ENCODE results near the gene SUGCT.
"Not testable (repeated sequence)": the region's sequence is repeated elsewhere in the genome, so short reads cannot be mapped to it uniquely, and the experiment has no call there.

SUGCT gene

DNA sequence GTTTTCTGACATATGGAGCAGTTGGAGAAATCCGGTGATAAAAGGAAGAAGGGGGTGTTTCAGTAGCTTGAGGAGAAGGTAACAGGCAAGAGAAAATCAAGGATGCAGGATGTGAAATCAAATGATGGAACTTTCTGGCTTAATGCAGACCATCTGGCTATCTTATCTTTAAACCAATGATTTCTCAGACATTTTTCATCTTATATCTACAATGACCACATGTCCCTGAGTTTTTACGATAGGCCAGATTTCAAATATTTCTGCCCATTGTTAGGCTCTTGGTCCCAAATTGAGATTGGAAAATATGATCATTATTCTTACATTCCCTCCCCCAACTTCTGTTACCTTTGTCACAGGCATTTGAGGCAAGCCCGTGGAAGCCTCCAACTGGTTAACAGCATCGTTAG, 486.8 kb downstream of the SUGCT start:
- H3K4me1 ChIP-seq (ENCODE audit: control insufficient read depth, low read depth, low read length), result no peaks in the 10 kb centered on the region
- no peak overlapping the region for H3K4me3 ChIP-seq (ENCODE audit: low read length)

GRCh38 chr7:40622941-40623501, 488.2 kb downstream of the SUGCT start:
- Histone ChIP-seq H3K9me3 (ENCODE audit: control insufficient read depth, low read depth, low read length) (no peaks in the 10 kb centered on the region), H3K27ac (ENCODE audit: low read length) (no peak overlapping the region), H3K4me1 (ENCODE audit: control insufficient read depth, low read depth, low read length) (no peaks in the 10 kb centered on the region), H3K9ac (ENCODE audit: low read length) (no peak overlapping the region), H3K27me3 (ENCODE audit: control insufficient read depth, insufficient read depth, low read length) (no peaks in the 10 kb centered on the region), H3K4me3 (ENCODE audit: low read length) (no peak overlapping the region), H3K36me3 (ENCODE audit: control insufficient read depth, low read depth, low read length) (no peaks in the 10 kb centered on the region)

More for the DNA sequence above, 486.8 kb downstream of the SUGCT start:
- Histone ChIP-seq H3K27me3 (ENCODE audit: control insufficient read depth, insufficient read depth, low read length) (no peaks in the 10 kb centered on the region), H3K36me3 (ENCODE audit: control insufficient read depth, low read depth, low read length) (no peaks in the 10 kb centered on the region), H3K27ac (ENCODE audit: low read length) (no peak overlapping the region), H3K9ac (ENCODE audit: low read length) (no peak overlapping the region), H3K9me3 (ENCODE audit: control insufficient read depth, low read depth, low read length) (no peaks in the 10 kb centered on the region)

GRCh38 chr7:40623863-40624262, 489.1 kb downstream of the SUGCT start:
- H3K27ac ChIP-seq (ENCODE audit: low read length), result no peak overlapping the region
- no peaks in the 10 kb centered on the region for H3K4me1 ChIP-seq (ENCODE audit: control insufficient read depth, low read depth, low read length)

DNA sequence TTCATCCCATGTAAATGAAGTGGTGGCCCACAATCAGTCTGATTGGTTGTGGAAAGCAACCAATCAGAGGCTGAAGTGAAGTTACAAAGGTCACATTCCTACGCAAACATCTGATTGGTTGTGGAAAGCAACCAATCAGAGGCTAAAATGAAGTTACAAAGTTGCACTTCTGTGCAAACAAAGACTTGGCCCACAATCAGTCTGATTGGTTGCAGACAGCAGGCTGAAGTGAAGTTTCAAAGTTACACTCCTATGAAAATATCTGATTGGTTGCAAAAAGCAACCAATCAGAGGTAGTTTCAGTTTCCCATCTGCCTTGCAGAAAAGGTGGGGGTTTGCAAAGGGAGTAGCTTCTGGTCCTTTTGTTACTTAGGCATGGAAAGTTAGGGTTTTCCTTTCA, 492.6 kb downstream of the SUGCT start:
- not testable (repeated sequence) for H3K27me3 ChIP-seq (ENCODE audit: control insufficient read depth, insufficient read depth, low read length); H3K4me1 ChIP-seq (ENCODE audit: control insufficient read depth, low read depth, low read length); H3K9ac ChIP-seq (ENCODE audit: low read length); H3K36me3 ChIP-seq (ENCODE audit: control insufficient read depth, low read depth, low read length); H3K9me3 ChIP-seq (ENCODE audit: control insufficient read depth, low read depth, low read length); H3K4me3 ChIP-seq (ENCODE audit: low read length); H3K27ac ChIP-seq (ENCODE audit: low read length)

More at GRCh38 chr7:40623863-40624262, 489.1 kb downstream of the SUGCT start:
- Histone ChIP-seq H3K4me3 (ENCODE audit: low read length) (no peak overlapping the region), H3K9ac (ENCODE audit: low read length) (no peak overlapping the region), H3K9me3 (ENCODE audit: control insufficient read depth, low read depth, low read length) (no peaks in the 10 kb centered on the region), H3K36me3 (ENCODE audit: control insufficient read depth, low read depth, low read length) (no peaks in the 10 kb centered on the region), H3K27me3 (ENCODE audit: control insufficient read depth, insufficient read depth, low read length) (no peaks in the 10 kb centered on the region)

- Histone ChIP-seq H3K27me3 (ENCODE audit: control insufficient read depth, insufficient read depth, low read length) (no peaks in the 10 kb centered on the region), H3K4me1 (ENCODE audit: control insufficient read depth, low read depth, low read length) (no peaks in the 10 kb centered on the region), H3K9ac (ENCODE audit: low read length) (no peak overlapping the region), H3K4me3 (ENCODE audit: low read length) (no peak overlapping the region), H3K36me3 (ENCODE audit: control insufficient read depth, low read depth, low read length) (no peaks in the 10 kb centered on the region), H3K9me3 (ENCODE audit: control insufficient read depth, low read depth, low read length) (no peaks in the 10 kb centered on the region), H3K27ac (ENCODE audit: low read length) (no peak overlapping the region)
Measured at GRCh38 chr7:40629891-40630290, 495.1 kb downstream of the SUGCT start.

DNA sequence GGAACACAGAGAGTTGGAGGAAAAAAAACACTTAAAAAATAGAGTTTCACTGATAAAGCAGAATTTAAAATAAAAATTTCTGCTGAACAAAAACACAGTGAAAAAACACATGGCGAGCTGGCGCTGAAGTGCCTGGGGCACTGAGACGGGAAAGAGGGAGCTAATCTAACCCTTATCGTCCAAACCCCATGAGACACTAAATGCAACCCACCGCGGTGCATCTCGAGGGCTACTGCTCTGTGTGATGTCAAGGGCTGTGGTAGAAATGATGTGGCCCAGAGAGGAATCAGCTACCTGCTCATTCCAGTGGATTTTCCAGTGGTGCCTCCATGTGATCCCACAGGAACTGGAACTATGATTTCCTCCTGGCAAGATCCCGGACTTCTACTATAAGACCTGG, 499.3 kb downstream of the SUGCT start:
- H3K36me3 ChIP-seq (ENCODE audit: control insufficient read depth, low read depth, low read length), result no peaks in the 10 kb centered on the region
- no peak overlapping the region for H3K27ac ChIP-seq (ENCODE audit: low read length)
- no peak overlapping the region for H3K9ac ChIP-seq (ENCODE audit: low read length)
- H3K4me1 ChIP-seq (ENCODE audit: control insufficient read depth, low read depth, low read length), result no peaks in the 10 kb centered on the region
- no peaks in the 10 kb centered on the region for H3K27me3 ChIP-seq (ENCODE audit: control insufficient read depth, insufficient read depth, low read length)
- no peak overlapping the region for H3K4me3 ChIP-seq (ENCODE audit: low read length)
- H3K9me3 ChIP-seq (ENCODE audit: control insufficient read depth, low read depth, low read length), result no peaks in the 10 kb centered on the region

- H3K27me3 ChIP-seq (ENCODE audit: control insufficient read depth, insufficient read depth, low read length), result no peaks in the 10 kb centered on the region
- no peaks in the 10 kb centered on the region for H3K9me3 ChIP-seq (ENCODE audit: control insufficient read depth, low read depth, low read length)
- H3K4me3 ChIP-seq (ENCODE audit: low read length), result no peak overlapping the region
- no peak overlapping the region for H3K9ac ChIP-seq (ENCODE audit: low read length)
- no peaks in the 10 kb centered on the region for H3K36me3 ChIP-seq (ENCODE audit: control insufficient read depth, low read depth, low read length)
- H3K4me1 ChIP-seq (ENCODE audit: control insufficient read depth, low read depth, low read length), result no peaks in the 10 kb centered on the region
- no peak overlapping the region for H3K27ac ChIP-seq (ENCODE audit: low read length)
Measured at GRCh38 chr7:40638545-40639320, 503.9 kb downstream of the SUGCT start.

GRCh38 chr7:40640566-40640965, 505.8 kb downstream of the SUGCT start:
- H3K27me3 ChIP-seq (ENCODE audit: control insufficient read depth, insufficient read depth, low read length), result no peaks in the 10 kb centered on the region

GRCh38 chr7:40641701-40642100, 506.9 kb downstream of the SUGCT start:
- H3K27me3 ChIP-seq (ENCODE audit: control insufficient read depth, insufficient read depth, low read length), result no peaks in the 10 kb centered on the region
- H3K9me3 ChIP-seq (ENCODE audit: control insufficient read depth, low read depth, low read length), result no peaks in the 10 kb centered on the region
- no peak overlapping the region for H3K27ac ChIP-seq (ENCODE audit: low read length)
- H3K36me3 ChIP-seq (ENCODE audit: control insufficient read depth, low read depth, low read length), result no peaks in the 10 kb centered on the region
- H3K4me1 ChIP-seq (ENCODE audit: control insufficient read depth, low read depth, low read length), result no peaks in the 10 kb centered on the region
- H3K4me3 ChIP-seq (ENCODE audit: low read length), result no peak overlapping the region
- H3K9ac ChIP-seq (ENCODE audit: low read length), result no peak overlapping the region

More at GRCh38 chr7:40640566-40640965, 505.8 kb downstream of the SUGCT start:
- Histone ChIP-seq H3K27ac (ENCODE audit: low read length) (no peak overlapping the region), H3K36me3 (ENCODE audit: control insufficient read depth, low read depth, low read length) (no peaks in the 10 kb centered on the region), H3K9me3 (ENCODE audit: control insufficient read depth, low read depth, low read length) (no peaks in the 10 kb centered on the region), H3K4me1 (ENCODE audit: control insufficient read depth, low read depth, low read length) (no peaks in the 10 kb centered on the region), H3K9ac (ENCODE audit: low read length) (no peak overlapping the region), H3K4me3 (ENCODE audit: low read length) (no peak overlapping the region)

DNA sequence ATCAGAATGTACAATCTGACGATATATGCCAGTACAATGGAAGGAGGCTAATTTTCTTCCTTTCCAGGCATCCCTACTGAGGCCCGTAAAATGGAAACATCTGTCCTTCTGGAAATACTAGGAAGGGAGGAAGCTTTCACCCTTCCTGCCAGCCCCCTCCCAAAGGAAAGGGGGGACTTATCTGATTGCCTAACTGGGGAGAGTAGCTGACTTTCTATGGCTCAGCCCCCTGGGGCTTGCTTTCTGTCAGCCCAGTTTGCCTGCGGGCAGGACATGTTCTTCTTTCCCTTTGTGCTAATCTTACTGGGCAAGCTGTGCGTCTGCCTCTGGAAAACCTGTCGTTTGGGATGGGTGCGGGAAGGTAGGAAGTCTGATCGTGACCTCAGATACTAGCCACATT, 508.9 kb downstream of the SUGCT start:
- Histone ChIP-seq H3K36me3 (ENCODE audit: control insufficient read depth, low read depth, low read length) (no peaks in the 10 kb centered on the region), H3K4me3 (ENCODE audit: low read length) (no peak overlapping the region), H3K27ac (ENCODE audit: low read length) (no peak overlapping the region), H3K27me3 (ENCODE audit: control insufficient read depth, insufficient read depth, low read length) (no peaks in the 10 kb centered on the region), H3K9me3 (ENCODE audit: control insufficient read depth, low read depth, low read length) (no peaks in the 10 kb centered on the region), H3K4me1 (ENCODE audit: control insufficient read depth, low read depth, low read length) (no peaks in the 10 kb centered on the region), H3K9ac (ENCODE audit: low read length) (no peak overlapping the region)

DNA sequence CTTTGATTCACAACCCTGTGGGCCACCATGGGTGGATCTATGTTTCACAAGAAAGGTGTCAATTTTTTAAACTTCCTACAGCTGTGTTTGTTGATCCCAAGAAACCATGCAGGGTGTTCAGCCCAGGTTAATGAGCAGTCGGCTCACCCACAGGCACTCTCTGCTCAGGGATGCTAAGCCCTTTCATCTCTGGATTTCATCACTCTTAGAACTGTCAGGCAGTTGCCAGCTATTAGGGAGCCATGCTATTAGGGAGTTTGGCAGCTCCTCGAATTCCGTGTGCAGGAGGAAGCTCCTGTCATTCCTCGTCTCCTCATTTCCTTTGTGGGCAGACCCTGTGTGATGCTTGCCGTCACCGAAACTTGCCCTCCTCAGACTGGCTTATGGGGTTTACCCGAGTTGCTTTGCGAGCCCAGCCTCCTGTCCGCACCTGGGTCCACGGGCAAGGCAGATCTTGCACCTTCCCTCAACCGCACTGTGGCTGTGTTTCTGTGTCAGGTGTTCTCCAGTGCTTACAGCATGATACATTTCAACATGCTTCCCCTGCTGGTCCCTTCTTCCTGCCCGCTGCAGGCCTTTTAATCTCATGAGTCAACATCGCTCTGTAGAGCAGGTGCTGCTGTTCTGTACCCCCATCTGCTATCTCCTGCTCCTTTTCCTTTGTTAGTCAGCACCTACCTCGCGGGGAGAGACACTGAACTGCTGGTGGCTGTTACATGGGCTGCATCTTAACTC, 509.8 kb downstream of the SUGCT start:
- Histone ChIP-seq H3K4me1 (ENCODE audit: control insufficient read depth, low read depth, low read length) (no peaks in the 10 kb centered on the region), H3K36me3 (ENCODE audit: control insufficient read depth, low read depth, low read length) (no peaks in the 10 kb centered on the region), H3K9me3 (ENCODE audit: control insufficient read depth, low read depth, low read length) (no peaks in the 10 kb centered on the region), H3K27me3 (ENCODE audit: control insufficient read depth, insufficient read depth, low read length) (no peaks in the 10 kb centered on the region), H3K9ac (ENCODE audit: low read length) (no peak overlapping the region), H3K4me3 (ENCODE audit: low read length) (no peak overlapping the region), H3K27ac (ENCODE audit: low read length) (no peak overlapping the region)
